SK-N-SH (cell line): ENCODE data around the gene PSMD7. TPM values are rescaled to one million over a fixed set of nuclear protein-coding genes. Genes with fewer than 3 reads are reported as not detected.

ENCODE experiments used
- CTCF ChIA-PET: fragments of 300-600, 350-600 bp; formaldehyde crosslinking; extraction: SDS; loops from one replicate; lab custom pipeline; 2021; lab: Yijun Ruan, JAX
- POLR2A ChIA-PET: fragments of 350-600 bp; sonication (Branson Sonifier 250); formaldehyde crosslinking; extraction: SDS; loops from one replicate; lab custom pipeline; 2020; ENCODE audit warnings: antibody characterized with exemption, inconsistent platforms; lab: Yijun Ruan, JAX
- DNase-seq: peaks from one replicate; pipeline ENCODE4 v3.0.0; 2012
- H2AFZ ChIP-seq: fragments of 200-600 bp; sonication (generic); 2 replicates; pipeline ENCODE4 v1.8.1; 2016; ENCODE audit warnings: antibody characterized with exemption, mild to moderate bottlenecking, low read depth
- H3F3A ChIP-seq: fragments of 200-600 bp; sonication (generic); replicated peaks from 2 replicates; pipeline ENCODE3; 2016; ENCODE audit warnings: antibody characterized with exemption, mild to moderate bottlenecking; ENCODE audit not compliant: insufficient read depth
- H3K27ac ChIP-seq, 2 experiments: fragments of 200-500 bp in 1 of 2; fragments of 200-600 bp in 1 of 2; sonication (Bioruptor generic) in 1 of 2; sonication (generic), shearing (Covaris generic) in 1 of 2; 2 replicates each; pipeline versions ENCODE4 v1.5.1 to v1.6.1; 2014 to 2016; ENCODE audit warnings: low read depth in 2 of 2, inconsistent platforms in 1 of 2, low read length in 1 of 2, mild to moderate bottlenecking in 1 of 2, mixed read lengths in 1 of 2
- H3K27me3 ChIP-seq: fragments of 200-600 bp; sonication (generic), shearing (Covaris generic); 2 replicates; pipeline ENCODE4 v1.6.1; 2016; ENCODE audit warnings: mixed run types; ENCODE audit not compliant: insufficient read depth
- H3K36me3 ChIP-seq, 2 experiments: fragments of 200-500 bp in 1 of 2; fragments of 200-600 bp in 1 of 2; sonication (Bioruptor generic) in 1 of 2; sonication (generic) in 1 of 2; replicated peaks in 1 of 2; 2 replicates each; pipeline versions ENCODE3 to v1.5.1; 2014 to 2016; ENCODE audit warnings: low read length in 1 of 2, mild to moderate bottlenecking in 1 of 2; ENCODE audit not compliant: insufficient read depth in 2 of 2, control insufficient read depth in 1 of 2
- H3K4me1 ChIP-seq, 2 experiments: fragments of 200-500 bp in 1 of 2; fragments of 200-600 bp in 1 of 2; sonication (Bioruptor generic) in 1 of 2; sonication (generic), shearing (Covaris generic) in 1 of 2; 2 replicates each; pipeline versions ENCODE4 v1.5.1 to v1.6.1; 2014 to 2016; ENCODE audit warnings: low read depth in 1 of 2, low read length in 1 of 2, mixed run types in 1 of 2; ENCODE audit not compliant: insufficient read depth in 2 of 2, control insufficient read depth in 1 of 2
- H3K4me2 ChIP-seq: fragments of 200-600 bp; sonication (generic), shearing (Covaris generic); 2 replicates; pipeline ENCODE4 v1.6.1; 2017; ENCODE audit warnings: mixed run types
- H3K4me3 ChIP-seq, 2 experiments: fragments of 200-500 bp in 1 of 2; fragments of 200-600 bp in 1 of 2; sonication (Bioruptor generic) in 1 of 2; sonication (generic), shearing (Covaris generic) in 1 of 2; 2 replicates each; pipeline versions ENCODE4 v1.5.1 to v1.8.1; 2014 to 2016; ENCODE audit warnings: low read depth in 2 of 2, inconsistent platforms in 1 of 2, low read length in 1 of 2, mild to moderate bottlenecking in 1 of 2, mixed read lengths in 1 of 2, moderate library complexity in 1 of 2
- H3K79me2 ChIP-seq: fragments of 200-600 bp; sonication (generic); 2 replicates; pipeline ENCODE4 v1.8.1; 2017; ENCODE audit warnings: mild to moderate bottlenecking; ENCODE audit not compliant: insufficient read depth
- H3K9ac ChIP-seq: fragments of 200-600 bp; sonication (generic); 2 replicates; pipeline ENCODE4 v1.6.1; 2017; ENCODE audit warnings: mixed run types
- H3K9me2 ChIP-seq: fragments of 200-600 bp; sonication (generic); 2 replicates; pipeline ENCODE4 v1.6.1; 2017; ENCODE audit warnings: mixed run types
- H3K9me3 ChIP-seq: fragments of 200-600 bp; sonication (generic); 2 replicates; pipeline ENCODE4 v1.6.1; 2017; ENCODE audit warnings: mixed run types, mild to moderate bottlenecking, moderate library complexity
- H4K20me1 ChIP-seq: fragments of 200-600 bp; sonication (generic); 2 replicates; pipeline ENCODE4 v1.6.1; 2017; ENCODE audit warnings: mild to moderate bottlenecking, mixed run types; ENCODE audit not compliant: insufficient read depth
- ELF1 ChIP-seq: IDR thresholded peaks from 2 replicates; pipeline ENCODE4 v1.4.0; 2012
- EZH2phosphoT487 ChIP-seq: fragments of 200-600 bp; sonication (generic); IDR thresholded peaks from 2 replicates; pipeline ENCODE4 v1.6.1; 2017; ENCODE audit warnings: low read depth, mixed run types, mild to moderate bottlenecking, antibody characterized with exemption, moderate library complexity, borderline replicate concordance
- MXI1 ChIP-seq: IDR thresholded peaks from 2 replicates; pipeline ENCODE4 v1.6.1; 2012; ENCODE audit warnings: mild to moderate bottlenecking, low read depth, low read length, improper control_type of control experiment
- NFIC ChIP-seq: IDR thresholded peaks from 2 replicates; pipeline ENCODE4 v1.4.0; 2012; ENCODE audit warnings: borderline replicate concordance
- NRF1 ChIP-seq: IDR thresholded peaks from 2 replicates; pipeline ENCODE4 v1.6.1; 2012; ENCODE audit warnings: low read depth, mild to moderate bottlenecking, low read length
- PBX3 ChIP-seq: IDR thresholded peaks from 2 replicates; pipeline ENCODE4; 2012
- POLR2AphosphoS5 ChIP-seq: IDR thresholded peaks from 2 replicates; pipeline ENCODE4 v1.6.1; 2012; ENCODE audit warnings: low read depth, low read length
- RAD21 ChIP-seq: IDR thresholded peaks from 2 replicates; pipeline ENCODE4 v1.6.1; 2012; ENCODE audit warnings: mild to moderate bottlenecking, low read length
- RFX5 ChIP-seq: IDR thresholded peaks from 2 replicates; pipeline ENCODE4 v1.6.1; 2012; ENCODE audit warnings: mild to moderate bottlenecking, improper control_type of control experiment, low read length
- SIN3A ChIP-seq: IDR thresholded peaks from 2 replicates; pipeline ENCODE4 v1.6.1; 2012; ENCODE audit warnings: low read depth, mild to moderate bottlenecking, low read length, moderate library complexity, borderline replicate concordance
- TCF12 ChIP-seq: IDR thresholded peaks from 2 replicates; pipeline ENCODE4 v1.4.0; 2012
- USF1 ChIP-seq: IDR thresholded peaks from 2 replicates; pipeline ENCODE4 v1.4.0; 2012; ENCODE audit warnings: low read depth, borderline replicate concordance
- ZBTB33 ChIP-seq: IDR thresholded peaks from 2 replicates; pipeline ENCODE4 v1.4.0; 2012; ENCODE audit warnings: low read depth, borderline replicate concordance
- WGBS: methylation state at CpG from one replicate; pipeline ENCODE4 v1.1.6; 2017; ENCODE audit warnings: low lambda C conversion rate; 5-methylcytosine and 5-hydroxymethylcytosine counted together
- polyA plus RNA-seq, 3 experiments: library from polyadenylated mRNA; depleted of rRNA; stranded (reverse); fragments of >200 nt; gene quantifications; 2 replicates each; pipeline ENCODE4 v1.2.3, GENCODE V29; 2012

The PSMD7 gene
- polyA plus RNA-seq, 1 of the 3 experiments (the other 2 are of a cell fraction) = 142 TPM

GRCh38 chr16:74257061-74257460 is 39.6 kb upstream of the PSMD7 start:
- no peaks in the 10 kb centered on the region for H3K79me2 ChIP-seq
- H3K27ac ChIP-seq = no peak overlapping the region
- no peaks in the 10 kb centered on the region for H3K36me3 ChIP-seq
- no peaks in the 10 kb centered on the region for H3F3A ChIP-seq
- H3K9me2 ChIP-seq = no peaks in the 10 kb centered on the region
- POLR2A ChIA-PET = no interaction called here
- H2AFZ ChIP-seq = no peak overlapping the region
- TF ChIP-seq EZH2phosphoT487 (no peak), RAD21 (no peak), NFIC (no peak), ELF1 (no peak), PBX3 (no peak)
- H3K9me3 ChIP-seq = no peaks in the 10 kb centered on the region
- H4K20me1 ChIP-seq = no peaks in the 10 kb centered on the region
- H3K9ac ChIP-seq = no peak overlapping the region
- DNase-seq = no peak
- H3K27me3 ChIP-seq = no peaks in the 10 kb centered on the region
- H3K4me3 ChIP-seq = no peak overlapping the region
- WGBS = 33% methylated on average over 7 of the region's 7 CpGs
- H3K4me2 ChIP-seq = no peak overlapping the region
- H3K4me1 ChIP-seq = no peaks in the 10 kb centered on the region
- CTCF ChIA-PET = interaction anchor here (0.8 to 2.4 kb wide), 2 partner anchors 18 to 193 kb away, joined by 3 to 10 read pairs; no protein-coding TSS in a partner anchor

- Histone ChIP-seq H3K4me3 (no peak overlapping the region), H2AFZ (no peak overlapping the region), H3F3A (no peaks in the 10 kb centered on the region), H3K4me1 (no peaks in the 10 kb centered on the region), H3K9me2 (no peaks in the 10 kb centered on the region), H3K9me3 (no peaks in the 10 kb centered on the region), H3K9ac (no peak overlapping the region), H3K79me2 (no peaks in the 10 kb centered on the region), H3K27me3 (no peaks in the 10 kb centered on the region), H3K27ac (no peak overlapping the region), H3K36me3 (no peaks in the 10 kb centered on the region), H4K20me1 (no peaks in the 10 kb centered on the region), H3K4me2 (no peak overlapping the region)
- POLR2A ChIA-PET = no interaction called here
- 34% methylated on average over 5 of the region's 5 CpGs for WGBS
- TF ChIP-seq MXI1 (no peak), ELF1 (no peak), NRF1 (no peak), ZBTB33 (no peak), EZH2phosphoT487 (no peak), RFX5 (no peak), USF1 (no peak), SIN3A (no peak), POLR2AphosphoS5 (no peak), TCF12 (no peak)
- CTCF ChIA-PET = interaction anchor here (0.6 to 1.4 kb wide), 2 partner anchors 14 to 384 kb away, joined by 3 to 5 read pairs; no protein-coding TSS in a partner anchor
- no peak for DNase-seq
Observed at GRCh38 chr16:74261068-74261467, 35.5 kb upstream of the PSMD7 start.
